HepG2 (cell line): ENCODE data around the gene IGF2BP1. TPM values are rescaled to one million over a fixed set of nuclear protein-coding genes. Genes with fewer than 3 reads are reported as not detected.

Source experiments
- ATF7 ChIP-seq, 2 experiments: fragments of 450-650 bp in 1 of 2; sonication (generic) in 1 of 2; formaldehyde crosslinking in 1 of 2; IDR thresholded peaks; 2 replicates each; pipeline versions ENCODE4 v1.4.0 to v1.6.1; 2016 to 2020; ENCODE audit warnings: antibody characterized with exemption in 1 of 2, mild to moderate bottlenecking in 1 of 2, missing genetic modification reagents in 1 of 2
- ATRX ChIP-seq: sonication (generic); formaldehyde crosslinking; IDR thresholded peaks from 2 replicates; pipeline ENCODE4 v1.4.0; 2020; ENCODE audit warnings: missing genetic modification reagents, borderline replicate concordance
- CBFB ChIP-seq: sonication (generic); formaldehyde crosslinking; IDR thresholded peaks from 2 replicates; pipeline ENCODE4 v1.4.0; 2020; ENCODE audit warnings: missing genetic modification reagents
- NFKB2 ChIP-seq: sonication (generic); formaldehyde crosslinking; IDR thresholded peaks from 2 replicates; pipeline ENCODE4 v1.4.0; 2020; ENCODE audit warnings: missing genetic modification reagents, borderline replicate concordance
- ONECUT2 ChIP-seq: sonication (generic); formaldehyde crosslinking; IDR thresholded peaks from 2 replicates; pipeline ENCODE4 v1.4.0; 2020; ENCODE audit warnings: missing genetic modification reagents
- TBX2 ChIP-seq: sonication (generic); formaldehyde crosslinking; IDR thresholded peaks from 2 replicates; pipeline ENCODE4 v1.5.0; 2020; ENCODE audit warnings: missing genetic modification reagents, mild to moderate bottlenecking, borderline replicate concordance
- ZIK1 ChIP-seq: sonication (generic); formaldehyde crosslinking; IDR thresholded peaks from 2 replicates; pipeline ENCODE4 v1.5.0; 2020; ENCODE audit warnings: mild to moderate bottlenecking, low read depth, missing genetic modification reagents, borderline replicate concordance
- ZMYM3 ChIP-seq: sonication (generic); formaldehyde crosslinking; IDR thresholded peaks from 2 replicates; pipeline ENCODE4 v1.5.1; 2020; ENCODE audit warnings: mild to moderate bottlenecking, missing genetic modification reagents
- ZNF331 ChIP-seq: sonication (generic); formaldehyde crosslinking; IDR thresholded peaks from 2 replicates; pipeline ENCODE4 v1.4.0; 2020; ENCODE audit warnings: missing genetic modification reagents
- ZNF460 ChIP-seq: sonication (generic); formaldehyde crosslinking; IDR thresholded peaks from 2 replicates; pipeline ENCODE4 v1.5.1; 2020; ENCODE audit warnings: missing genetic modification reagents, mild to moderate bottlenecking, borderline replicate concordance
- polyA plus RNA-seq, 8 experiments: library from polyadenylated mRNA; depleted of rRNA in 3 of 8; stranded (reverse) in 7 of 8; unstranded in 1 of 8; fragments of >200 nt; fragmentation: Illumina TruSeq in 4 of 8; extraction: Trizol in 4 of 8; gene quantifications; 2 replicates each; pipeline versions ENCODE4 v1.2.1 to v1.2.3, GENCODE V29; 2011 to 2016; ENCODE audit warnings: low read depth in 4 of 8, missing spikeins in 1 of 8, mixed read lengths in 1 of 8; ENCODE audit not compliant: insufficient read depth in 1 of 8
- total RNA-seq, 5 experiments: library from RNA; depleted of rRNA; stranded (reverse); fragments of >200 nt; fragmentation: Illumina TruSeq; extraction: Trizol; gene quantifications; 2 replicates each; pipeline ENCODE4 v1.2.3, GENCODE V29; 2016; ENCODE audit warnings: low read depth in 1 of 5
- TF ChIP-seq, protein P1 (sequence below): sonication (generic); formaldehyde crosslinking; IDR thresholded peaks from 2 replicates; pipeline ENCODE4 v1.9.0; 2021; ENCODE audit warnings: missing genetic modification reagents, borderline replicate concordance
- TF ChIP-seq, protein P2 (sequence below): IDR thresholded peaks from 2 replicates; pipeline ENCODE4 v1.6.1; 2016; ENCODE audit warnings: low read depth, control low read depth
- TF ChIP-seq, protein P3 (sequence below): sonication (generic); formaldehyde crosslinking; IDR thresholded peaks from 2 replicates; pipeline ENCODE4 v1.5.0; 2020; ENCODE audit warnings: missing genetic modification reagents, mild to moderate bottlenecking, borderline replicate concordance
- TF ChIP-seq, protein P4 (sequence below): IDR thresholded peaks from 2 replicates; pipeline ENCODE4 v1.6.1; 2016
- TF ChIP-seq, protein P5 (sequence below): sonication (generic); formaldehyde crosslinking; IDR thresholded peaks from 2 replicates; pipeline ENCODE4 v1.4.0; 2020; ENCODE audit warnings: missing genetic modification reagents, borderline replicate concordance
- TF ChIP-seq, protein P6 (sequence below): sonication (generic); formaldehyde crosslinking; conservative IDR thresholded peaks from 2 replicates; pipeline ENCODE4 v1.8.1; 2023; ENCODE audit warnings: missing genetic modification reagents

The IGF2BP1 gene
- total and polyA plus RNA-seq, 2 of the 13 experiments (the other 11 are each of a cell fraction or from before 2014, with no cell fraction given) = 29.7 to 75.1 TPM

DNA sequence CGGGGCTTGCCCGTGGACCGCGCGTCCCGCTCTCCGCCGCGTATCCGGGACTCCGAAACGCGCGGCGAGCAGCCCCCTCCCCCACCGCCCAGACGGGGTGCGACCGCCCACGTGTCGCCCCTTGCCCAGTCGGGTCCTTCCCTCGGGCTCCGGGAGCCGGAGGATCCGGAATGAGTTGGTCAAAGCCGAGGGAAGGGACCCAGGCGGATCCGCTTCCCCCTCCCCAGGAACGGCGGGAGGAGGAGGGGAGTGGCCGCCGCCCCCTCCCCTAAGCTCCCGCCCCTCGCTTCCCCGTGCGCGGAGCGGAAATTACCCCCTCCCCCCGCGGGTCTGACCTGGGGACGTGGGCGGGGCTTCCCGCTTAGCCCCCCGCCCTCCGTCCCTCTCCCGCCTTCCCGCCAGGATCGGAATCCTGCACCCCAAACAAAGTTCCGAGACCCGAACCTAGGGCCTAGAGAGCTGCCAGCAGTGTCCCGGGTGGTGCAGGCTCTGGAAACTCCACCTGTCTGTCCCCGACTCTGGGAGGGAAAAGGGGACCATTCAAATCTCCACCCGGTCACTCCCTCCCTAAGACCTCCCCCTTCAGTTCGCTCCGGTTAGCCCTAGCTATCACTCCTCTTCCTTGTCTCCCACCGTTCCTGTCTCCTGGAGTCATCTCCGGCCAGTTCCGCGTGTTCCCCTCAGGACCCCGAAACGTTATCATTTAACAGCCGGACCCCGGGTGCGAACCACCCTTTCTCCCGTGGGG, 1.0 kb upstream of the IGF2BP1 start (continued):
- TF ChIP-seq, protein P1, sequence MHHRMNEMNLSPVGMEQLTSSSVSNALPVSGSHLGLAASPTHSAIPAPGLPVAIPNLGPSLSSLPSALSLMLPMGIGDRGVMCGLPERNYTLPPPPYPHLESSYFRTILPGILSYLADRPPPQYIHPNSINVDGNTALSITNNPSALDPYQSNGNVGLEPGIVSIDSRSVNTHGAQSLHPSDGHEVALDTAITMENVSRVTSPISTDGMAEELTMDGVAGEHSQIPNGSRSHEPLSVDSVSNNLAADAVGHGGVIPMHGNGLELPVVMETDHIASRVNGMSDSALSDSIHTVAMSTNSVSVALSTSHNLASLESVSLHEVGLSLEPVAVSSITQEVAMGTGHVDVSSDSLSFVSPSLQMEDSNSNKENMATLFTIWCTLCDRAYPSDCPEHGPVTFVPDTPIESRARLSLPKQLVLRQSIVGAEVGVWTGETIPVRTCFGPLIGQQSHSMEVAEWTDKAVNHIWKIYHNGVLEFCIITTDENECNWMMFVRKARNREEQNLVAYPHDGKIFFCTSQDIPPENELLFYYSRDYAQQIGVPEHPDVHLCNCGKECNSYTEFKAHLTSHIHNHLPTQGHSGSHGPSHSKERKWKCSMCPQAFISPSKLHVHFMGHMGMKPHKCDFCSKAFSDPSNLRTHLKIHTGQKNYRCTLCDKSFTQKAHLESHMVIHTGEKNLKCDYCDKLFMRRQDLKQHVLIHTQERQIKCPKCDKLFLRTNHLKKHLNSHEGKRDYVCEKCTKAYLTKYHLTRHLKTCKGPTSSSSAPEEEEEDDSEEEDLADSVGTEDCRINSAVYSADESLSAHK (CRISPR knock-in tag) = no peak
- peak; percentile 89 for TF ChIP-seq ZNF331
- TF ChIP-seq ZNF460 (CRISPR knock-in tag) = peak; percentile 36; the same call in 1 of the 2 replicates
- TF ChIP-seq, protein P2, sequence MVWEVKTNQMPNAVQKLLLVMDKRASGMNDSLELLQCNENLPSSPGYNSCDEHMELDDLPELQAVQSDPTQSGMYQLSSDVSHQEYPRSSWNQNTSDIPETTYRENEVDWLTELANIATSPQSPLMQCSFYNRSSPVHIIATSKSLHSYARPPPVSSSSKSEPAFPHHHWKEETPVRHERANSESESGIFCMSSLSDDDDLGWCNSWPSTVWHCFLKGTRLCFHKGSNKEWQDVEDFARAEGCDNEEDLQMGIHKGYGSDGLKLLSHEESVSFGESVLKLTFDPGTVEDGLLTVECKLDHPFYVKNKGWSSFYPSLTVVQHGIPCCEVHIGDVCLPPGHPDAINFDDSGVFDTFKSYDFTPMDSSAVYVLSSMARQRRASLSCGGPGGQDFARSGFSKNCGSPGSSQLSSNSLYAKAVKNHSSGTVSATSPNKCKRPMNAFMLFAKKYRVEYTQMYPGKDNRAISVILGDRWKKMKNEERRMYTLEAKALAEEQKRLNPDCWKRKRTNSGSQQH (CRISPR knock-in tag) = 0 out of 2 replicates have a peak, but pooled peaks have one; percentile 56
- TF ChIP-seq, protein P3, sequence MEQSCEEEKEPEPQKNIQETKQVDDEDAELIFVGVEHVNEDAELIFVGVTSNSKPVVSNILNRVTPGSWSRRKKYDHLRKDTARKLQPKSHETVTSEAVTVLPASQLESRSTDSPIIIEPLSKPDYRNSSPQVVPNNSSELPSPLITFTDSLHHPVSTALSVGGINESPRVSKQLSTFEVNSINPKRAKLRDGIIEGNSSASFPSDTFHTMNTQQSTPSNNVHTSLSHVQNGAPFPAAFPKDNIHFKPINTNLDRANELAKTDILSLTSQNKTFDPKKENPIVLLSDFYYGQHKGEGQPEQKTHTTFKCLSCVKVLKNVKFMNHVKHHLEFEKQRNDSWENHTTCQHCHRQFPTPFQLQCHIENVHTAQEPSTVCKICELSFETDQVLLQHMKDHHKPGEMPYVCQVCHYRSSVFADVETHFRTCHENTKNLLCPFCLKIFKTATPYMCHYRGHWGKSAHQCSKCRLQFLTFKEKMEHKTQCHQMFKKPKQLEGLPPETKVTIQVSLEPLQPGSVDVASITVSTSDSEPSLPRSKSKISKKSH = no peak; the same call in 1 of the 2 replicates
- TF ChIP-seq TBX2 (CRISPR knock-in tag) = peak; percentile 85
- peak; percentile 75 for TF ChIP-seq ZMYM3 (CRISPR knock-in tag)
- peak; percentile 96 for TF ChIP-seq NFKB2 (CRISPR knock-in tag)
- peak; percentile 80; the same call in 1 of the 2 replicates for TF ChIP-seq CBFB
- TF ChIP-seq, protein P4, sequence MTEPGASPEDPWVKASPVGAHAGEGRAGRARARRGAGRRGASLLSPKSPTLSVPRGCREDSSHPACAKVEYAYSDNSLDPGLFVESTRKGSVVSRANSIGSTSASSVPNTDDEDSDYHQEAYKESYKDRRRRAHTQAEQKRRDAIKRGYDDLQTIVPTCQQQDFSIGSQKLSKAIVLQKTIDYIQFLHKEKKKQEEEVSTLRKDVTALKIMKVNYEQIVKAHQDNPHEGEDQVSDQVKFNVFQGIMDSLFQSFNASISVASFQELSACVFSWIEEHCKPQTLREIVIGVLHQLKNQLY (CRISPR knock-in tag) = peak; percentile 6; the same call in 1 of the 2 replicates
- TF ChIP-seq, protein P5, sequence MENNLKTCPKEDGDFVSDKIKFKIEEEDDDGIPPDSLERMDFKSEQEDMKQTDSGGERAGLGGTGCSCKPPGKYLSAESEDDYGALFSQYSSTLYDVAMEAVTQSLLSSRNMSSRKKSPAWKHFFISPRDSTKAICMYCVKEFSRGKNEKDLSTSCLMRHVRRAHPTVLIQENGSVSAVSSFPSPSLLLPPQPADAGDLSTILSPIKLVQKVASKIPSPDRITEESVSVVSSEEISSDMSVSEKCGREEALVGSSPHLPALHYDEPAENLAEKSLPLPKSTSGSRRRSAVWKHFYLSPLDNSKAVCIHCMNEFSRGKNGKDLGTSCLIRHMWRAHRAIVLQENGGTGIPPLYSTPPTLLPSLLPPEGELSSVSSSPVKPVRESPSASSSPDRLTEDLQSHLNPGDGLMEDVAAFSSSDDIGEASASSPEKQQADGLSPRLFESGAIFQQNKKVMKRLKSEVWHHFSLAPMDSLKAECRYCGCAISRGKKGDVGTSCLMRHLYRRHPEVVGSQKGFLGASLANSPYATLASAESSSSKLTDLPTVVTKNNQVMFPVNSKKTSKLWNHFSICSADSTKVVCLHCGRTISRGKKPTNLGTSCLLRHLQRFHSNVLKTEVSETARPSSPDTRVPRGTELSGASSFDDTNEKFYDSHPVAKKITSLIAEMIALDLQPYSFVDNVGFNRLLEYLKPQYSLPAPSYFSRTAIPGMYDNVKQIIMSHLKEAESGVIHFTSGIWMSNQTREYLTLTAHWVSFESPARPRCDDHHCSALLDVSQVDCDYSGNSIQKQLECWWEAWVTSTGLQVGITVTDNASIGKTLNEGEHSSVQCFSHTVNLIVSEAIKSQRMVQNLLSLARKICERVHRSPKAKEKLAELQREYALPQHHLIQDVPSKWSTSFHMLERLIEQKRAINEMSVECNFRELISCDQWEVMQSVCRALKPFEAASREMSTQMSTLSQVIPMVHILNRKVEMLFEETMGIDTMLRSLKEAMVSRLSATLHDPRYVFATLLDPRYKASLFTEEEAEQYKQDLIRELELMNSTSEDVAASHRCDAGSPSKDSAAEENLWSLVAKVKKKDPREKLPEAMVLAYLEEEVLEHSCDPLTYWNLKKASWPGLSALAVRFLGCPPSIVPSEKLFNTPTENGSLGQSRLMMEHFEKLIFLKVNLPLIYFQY (CRISPR knock-in tag) = 0 out of 2 replicates have a peak, but pooled peaks have one; percentile 40
- peak; percentile 36 for TF ChIP-seq ZIK1 (CRISPR knock-in tag)
- TF ChIP-seq, protein P6, sequence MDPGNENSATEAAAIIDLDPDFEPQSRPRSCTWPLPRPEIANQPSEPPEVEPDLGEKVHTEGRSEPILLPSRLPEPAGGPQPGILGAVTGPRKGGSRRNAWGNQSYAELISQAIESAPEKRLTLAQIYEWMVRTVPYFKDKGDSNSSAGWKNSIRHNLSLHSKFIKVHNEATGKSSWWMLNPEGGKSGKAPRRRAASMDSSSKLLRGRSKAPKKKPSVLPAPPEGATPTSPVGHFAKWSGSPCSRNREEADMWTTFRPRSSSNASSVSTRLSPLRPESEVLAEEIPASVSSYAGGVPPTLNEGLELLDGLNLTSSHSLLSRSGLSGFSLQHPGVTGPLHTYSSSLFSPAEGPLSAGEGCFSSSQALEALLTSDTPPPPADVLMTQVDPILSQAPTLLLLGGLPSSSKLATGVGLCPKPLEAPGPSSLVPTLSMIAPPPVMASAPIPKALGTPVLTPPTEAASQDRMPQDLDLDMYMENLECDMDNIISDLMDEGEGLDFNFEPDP (CRISPR knock-in tag) = no peak
- no peak for TF ChIP-seq ATF7 (IDR thresholded peaks at IDR 0.05)
- TF ChIP-seq ATF7 (CRISPR knock-in tag; IDR thresholded peaks at IDR 0.05) = peak; percentile 34; the same call in 1 of the 2 replicates
- TF ChIP-seq ONECUT2 (CRISPR knock-in tag) = no peak
- no peak for TF ChIP-seq ATRX (CRISPR knock-in tag)
